Neural cell (in vitro differentiated cells): Measurements from ENCODE around the gene RALGPS2. TPM values are rescaled to one million over a fixed set of nuclear protein-coding genes. Genes with fewer than 3 reads are reported as not detected.
A peak's percentile ranks its signal among the peaks of the same experiment; 100 is the strongest.

Source experiments
- H2AFZ ChIP-seq: fragments of 200-600, 300-800 bp; sonication (generic), shearing (Covaris generic); 2 replicates; pipeline ENCODE4 v1.6.0; 2014; ENCODE audit warnings: low read depth, mild to moderate bottlenecking, antibody characterized with exemption, low read length, moderate library complexity
- H3F3A ChIP-seq: fragments of 200-600 bp; shearing (Covaris generic); 2 replicates; pipeline ENCODE4 v1.6.1; 2016; ENCODE audit warnings: mild to moderate bottlenecking, moderate library complexity, mixed read lengths, antibody characterized with exemption, low read length; ENCODE audit not compliant: insufficient read depth, poor library complexity, severe bottlenecking
- H3K27ac ChIP-seq: fragments of 200-600, 300-800 bp; sonication (generic), shearing (Covaris generic); 2 replicates; pipeline ENCODE4 v1.5.1; 2014; ENCODE audit warnings: mild to moderate bottlenecking, low read length, moderate library complexity
- H3K27me3 ChIP-seq: fragments of 300-800, 200-600 bp; sonication (generic), shearing (Covaris generic); 2 replicates; pipeline ENCODE4 v1.6.0; 2014; ENCODE audit warnings: mild to moderate bottlenecking, low read depth, low read length, moderate library complexity; ENCODE audit not compliant: insufficient read depth
- H3K36me3 ChIP-seq: fragments of 300-800, 200-600 bp; sonication (generic), shearing (Covaris generic); 2 replicates; pipeline ENCODE4 v1.5.1; 2014; ENCODE audit warnings: mild to moderate bottlenecking, antibody characterized with exemption, low read length, moderate library complexity; ENCODE audit not compliant: insufficient read depth
- H3K4me2 ChIP-seq: fragments of 300-800, 200-600 bp; sonication (generic), shearing (Covaris generic); 2 replicates; pipeline ENCODE4 v1.6.0; 2014; ENCODE audit warnings: mild to moderate bottlenecking, low read length
- H3K4me3 ChIP-seq: fragments of 300-800, 200-600 bp; sonication (generic), shearing (Covaris generic); 2 replicates; pipeline ENCODE4 v1.5.1; 2014; ENCODE audit warnings: mild to moderate bottlenecking, low read length, moderate library complexity
- H3K79me2 ChIP-seq: fragments of 200-600 bp; shearing (Covaris generic); replicated peaks from 2 replicates; pipeline ENCODE4 v1.6.0; 2014; ENCODE audit warnings: mild to moderate bottlenecking, low read length, moderate library complexity; ENCODE audit not compliant: insufficient read depth
- H3K9ac ChIP-seq: fragments of 300-800, 200-600 bp; sonication (generic), shearing (Covaris generic); 2 replicates; pipeline ENCODE4 v1.6.1; 2016; ENCODE audit warnings: mild to moderate bottlenecking, low read length, mixed read lengths
- H3K9me2 ChIP-seq: fragments of 200-600 bp; shearing (Covaris generic); 2 replicates; pipeline ENCODE4 v1.6.1; 2016; ENCODE audit warnings: mild to moderate bottlenecking, low read length, mixed read lengths; ENCODE audit not compliant: insufficient read depth
- H3K9me3 ChIP-seq: fragments of 200-600, 300-800 bp; sonication (generic), shearing (Covaris generic); 2 replicates; pipeline ENCODE4 v1.6.1; 2016; ENCODE audit warnings: mild to moderate bottlenecking, mixed run types, low read length, moderate library complexity, mixed read lengths
- H4K20me1 ChIP-seq: fragments of 200-600 bp; shearing (Covaris generic); 2 replicates; pipeline ENCODE4 v1.6.1; 2016; ENCODE audit warnings: mild to moderate bottlenecking, mixed run types; ENCODE audit not compliant: insufficient read depth
- CTCF ChIP-seq: fragments of 450-650 bp; IDR thresholded peaks from 2 replicates; pipeline ENCODE4 v1.5.1; 2014; ENCODE audit warnings: antibody characterized with exemption, mild to moderate bottlenecking, moderate library complexity; ENCODE audit not compliant: poor library complexity, severe bottlenecking
- EP300 ChIP-seq: fragments of 450-650 bp; conservative IDR thresholded peaks from 2 replicates; pipeline ENCODE4 v1.6.1; 2014; ENCODE audit warnings: antibody characterized with exemption, mild to moderate bottlenecking, moderate library complexity; ENCODE audit not compliant: poor library complexity, severe bottlenecking
- EZH2 ChIP-seq: fragments of 200-600, 300-800 bp; shearing (Covaris generic), sonication (generic); IDR thresholded peaks from 2 replicates; pipeline ENCODE4 v1.6.1; 2014; ENCODE audit warnings: antibody characterized with exemption, low read length, borderline replicate concordance, mild to moderate bottlenecking; ENCODE audit not compliant: insufficient read depth, poor library complexity, severe bottlenecking
- MXI1 ChIP-seq: fragments of 450-650 bp; conservative IDR thresholded peaks from 2 replicates; pipeline ENCODE4 v1.6.1; 2014; ENCODE audit warnings: antibody characterized with exemption, mild to moderate bottlenecking; ENCODE audit not compliant: poor library complexity, severe bottlenecking
- POLR2AphosphoS5 ChIP-seq: IDR thresholded peaks from 2 replicates; pipeline ENCODE4 v1.6.1; 2012
- RAD21 ChIP-seq: fragments of 450-650 bp; conservative IDR thresholded peaks from 2 replicates; pipeline ENCODE4 v1.6.1; 2014; ENCODE audit warnings: antibody characterized with exemption, mild to moderate bottlenecking, moderate library complexity
- SMC3 ChIP-seq: fragments of 450-650 bp; conservative IDR thresholded peaks from 2 replicates; pipeline ENCODE4 v1.6.1; 2014; ENCODE audit warnings: antibody characterized with exemption, mild to moderate bottlenecking, moderate library complexity; ENCODE audit not compliant: poor library complexity
- TAF1 ChIP-seq: IDR thresholded peaks from 2 replicates; pipeline ENCODE4 v1.6.1; 2012; ENCODE audit warnings: low read depth
- polyA minus RNA-seq: library from RNA; depleted of rRNA, polyadenylated mRNA; stranded (reverse); fragments of >200 nt; gene quantifications from 2 replicates; pipeline ENCODE4 v1.2.3, GENCODE V29; 2014
- polyA plus RNA-seq: library from polyadenylated mRNA; depleted of rRNA; stranded (reverse); fragments of >200 nt; gene quantifications from 2 replicates; pipeline ENCODE4 v1.2.3, GENCODE V29; 2014
- TF ChIP-seq, protein P1 (sequence below): IDR thresholded peaks from 2 replicates; pipeline ENCODE4 v1.6.1; 2012; ENCODE audit warnings: borderline replicate concordance

RALGPS2 gene, protein sequence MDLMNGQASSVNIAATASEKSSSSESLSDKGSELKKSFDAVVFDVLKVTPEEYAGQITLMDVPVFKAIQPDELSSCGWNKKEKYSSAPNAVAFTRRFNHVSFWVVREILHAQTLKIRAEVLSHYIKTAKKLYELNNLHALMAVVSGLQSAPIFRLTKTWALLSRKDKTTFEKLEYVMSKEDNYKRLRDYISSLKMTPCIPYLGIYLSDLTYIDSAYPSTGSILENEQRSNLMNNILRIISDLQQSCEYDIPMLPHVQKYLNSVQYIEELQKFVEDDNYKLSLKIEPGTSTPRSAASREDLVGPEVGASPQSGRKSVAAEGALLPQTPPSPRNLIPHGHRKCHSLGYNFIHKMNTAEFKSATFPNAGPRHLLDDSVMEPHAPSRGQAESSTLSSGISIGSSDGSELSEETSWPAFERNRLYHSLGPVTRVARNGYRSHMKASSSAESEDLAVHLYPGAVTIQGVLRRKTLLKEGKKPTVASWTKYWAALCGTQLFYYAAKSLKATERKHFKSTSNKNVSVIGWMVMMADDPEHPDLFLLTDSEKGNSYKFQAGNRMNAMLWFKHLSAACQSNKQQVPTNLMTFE
- polyA plus RNA-seq: 26.6 and 27.8 TPM in 2 replicates
- 89.8 and 96.3 TPM in 2 replicates for polyA minus RNA-seq

- TF ChIP-seq MXI1 (peak; percentile 46), POLR2AphosphoS5 (peak; percentile 80), EZH2 (no peak), CTCF (no peak), TAF1 (no peak), EP300 (peak; percentile 35), SMC3 (peak; percentile 37), RAD21 (peak; percentile 22)
- TF ChIP-seq, protein P1, sequence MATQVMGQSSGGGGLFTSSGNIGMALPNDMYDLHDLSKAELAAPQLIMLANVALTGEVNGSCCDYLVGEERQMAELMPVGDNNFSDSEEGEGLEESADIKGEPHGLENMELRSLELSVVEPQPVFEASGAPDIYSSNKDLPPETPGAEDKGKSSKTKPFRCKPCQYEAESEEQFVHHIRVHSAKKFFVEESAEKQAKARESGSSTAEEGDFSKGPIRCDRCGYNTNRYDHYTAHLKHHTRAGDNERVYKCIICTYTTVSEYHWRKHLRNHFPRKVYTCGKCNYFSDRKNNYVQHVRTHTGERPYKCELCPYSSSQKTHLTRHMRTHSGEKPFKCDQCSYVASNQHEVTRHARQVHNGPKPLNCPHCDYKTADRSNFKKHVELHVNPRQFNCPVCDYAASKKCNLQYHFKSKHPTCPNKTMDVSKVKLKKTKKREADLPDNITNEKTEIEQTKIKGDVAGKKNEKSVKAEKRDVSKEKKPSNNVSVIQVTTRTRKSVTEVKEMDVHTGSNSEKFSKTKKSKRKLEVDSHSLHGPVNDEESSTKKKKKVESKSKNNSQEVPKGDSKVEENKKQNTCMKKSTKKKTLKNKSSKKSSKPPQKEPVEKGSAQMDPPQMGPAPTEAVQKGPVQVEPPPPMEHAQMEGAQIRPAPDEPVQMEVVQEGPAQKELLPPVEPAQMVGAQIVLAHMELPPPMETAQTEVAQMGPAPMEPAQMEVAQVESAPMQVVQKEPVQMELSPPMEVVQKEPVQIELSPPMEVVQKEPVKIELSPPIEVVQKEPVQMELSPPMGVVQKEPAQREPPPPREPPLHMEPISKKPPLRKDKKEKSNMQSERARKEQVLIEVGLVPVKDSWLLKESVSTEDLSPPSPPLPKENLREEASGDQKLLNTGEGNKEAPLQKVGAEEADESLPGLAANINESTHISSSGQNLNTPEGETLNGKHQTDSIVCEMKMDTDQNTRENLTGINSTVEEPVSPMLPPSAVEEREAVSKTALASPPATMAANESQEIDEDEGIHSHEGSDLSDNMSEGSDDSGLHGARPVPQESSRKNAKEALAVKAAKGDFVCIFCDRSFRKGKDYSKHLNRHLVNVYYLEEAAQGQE: peak; percentile 72
- peak within 1 kb of the TSS; percentile 82 for H3K27ac ChIP-seq
- no peaks in the 10 kb centered on the region for H3K9me3 ChIP-seq
- no peaks in the 10 kb centered on the region for H3F3A ChIP-seq
- peak within 1 kb of the TSS; percentile 79 for H2AFZ ChIP-seq
- peaks cover 33% of the 10 kb centered on the region for H3K79me2 ChIP-seq
- H3K4me3 ChIP-seq: peak within 1 kb of the TSS; percentile 84
- H3K36me3 ChIP-seq: no peaks in the 10 kb centered on the region
- peak within 1 kb of the TSS; percentile 91 for H3K4me2 ChIP-seq
- no peaks in the 10 kb centered on the region for H3K9me2 ChIP-seq
- peak within 1 kb of the TSS; percentile 78 for H3K9ac ChIP-seq
- no peaks in the 10 kb centered on the region for H4K20me1 ChIP-seq
- no peaks in the 10 kb centered on the region for H3K27me3 ChIP-seq
Observed at GRCh38 chr1:178724728-178725465, at the start of gene RALGPS2. Gene RALGPS2, plus strand, starts transcription at chr1:178725244. Its CDS starts 51,521 bp downstream, at chr1:178776765.

- no peaks in the 10 kb centered on the region for H3F3A ChIP-seq
- H3K9me2 ChIP-seq: no peaks in the 10 kb centered on the region
- H3K4me3 ChIP-seq: no peak overlapping the region
- H4K20me1 ChIP-seq: no peaks in the 10 kb centered on the region
- no peaks in the 10 kb centered on the region for H3K36me3 ChIP-seq
- TF ChIP-seq EP300 (no peak), MXI1 (no peak), CTCF (no peak), POLR2AphosphoS5 (no peak), EZH2 (no peak), SMC3 (no peak), RAD21 (no peak), TAF1 (no peak)
- TF ChIP-seq, protein P1: no peak
- no peak overlapping the region for H3K4me2 ChIP-seq
- H3K9ac ChIP-seq: no peak overlapping the region
- H3K9me3 ChIP-seq: no peaks in the 10 kb centered on the region
- no peaks in the 10 kb centered on the region for H3K27me3 ChIP-seq
- no peak overlapping the region for H3K27ac ChIP-seq
- no peak overlapping the region for H2AFZ ChIP-seq
- no peaks in the 10 kb centered on the region for H3K79me2 ChIP-seq
Observed at GRCh38 chr1:178679237-178679636, 45.8 kb upstream of the RALGPS2 start.
